G401.6 (cell line): ENCODE data around the gene IL17A.

ENCODE experiments used
- FAIRE-seq: peaks from 2 replicates; lab custom pipeline; 2012; peaks lifted over from hg19 to GRCh38; lab: Jason Lieb, UNC

IL17A gene

DNA sequence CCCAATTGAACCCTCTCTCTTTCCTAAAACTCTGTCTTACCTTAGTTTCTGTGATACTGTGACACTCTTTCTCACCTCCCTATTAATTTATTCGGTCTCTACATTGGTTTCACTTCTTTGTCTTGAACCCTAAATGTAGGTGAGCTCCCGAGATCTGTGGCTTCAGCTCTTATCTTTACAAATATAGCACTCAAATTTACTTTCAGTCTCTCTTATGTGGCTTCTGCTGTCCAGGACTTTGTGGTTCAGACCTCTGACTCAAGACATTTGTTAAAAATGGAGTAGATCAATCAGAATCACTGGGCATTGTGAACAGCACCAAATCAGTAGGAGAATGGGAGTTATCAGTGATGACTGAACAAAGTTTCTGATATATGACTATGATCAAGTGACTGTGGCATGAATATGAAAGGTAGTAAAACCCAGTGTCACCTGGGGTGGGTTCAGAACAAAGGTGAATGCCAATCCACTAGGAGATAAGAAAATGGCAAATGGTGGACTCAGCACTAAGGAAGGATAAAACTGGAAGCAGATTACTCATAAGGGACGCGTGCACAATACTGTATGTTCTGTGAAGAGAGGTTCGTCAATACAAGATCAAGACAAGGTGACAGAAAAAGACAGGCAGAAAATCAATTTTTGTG is 30.9 kb downstream of the IL17A start:
- no peak for FAIRE-seq

DNA sequence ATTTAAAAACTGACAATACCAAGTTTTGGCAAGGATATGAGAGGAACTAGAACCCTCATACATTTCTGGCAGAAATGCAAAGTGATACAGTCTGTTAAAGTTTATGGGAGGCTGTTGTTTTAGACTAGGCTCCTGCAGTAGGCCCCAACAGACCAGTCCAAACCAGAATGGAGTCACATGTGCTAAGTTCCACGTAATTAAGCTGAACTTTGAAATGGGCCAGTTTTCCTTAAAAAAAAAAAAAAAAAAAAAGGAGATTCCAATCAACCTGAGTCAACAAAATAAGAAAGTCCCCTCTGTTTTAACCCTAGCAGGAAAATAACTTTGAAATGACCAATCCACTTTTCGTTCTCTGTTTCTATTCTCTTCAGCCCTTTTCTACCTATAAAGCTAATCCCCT is 31.6 kb downstream of the IL17A start:
- no peak for FAIRE-seq

DNA sequence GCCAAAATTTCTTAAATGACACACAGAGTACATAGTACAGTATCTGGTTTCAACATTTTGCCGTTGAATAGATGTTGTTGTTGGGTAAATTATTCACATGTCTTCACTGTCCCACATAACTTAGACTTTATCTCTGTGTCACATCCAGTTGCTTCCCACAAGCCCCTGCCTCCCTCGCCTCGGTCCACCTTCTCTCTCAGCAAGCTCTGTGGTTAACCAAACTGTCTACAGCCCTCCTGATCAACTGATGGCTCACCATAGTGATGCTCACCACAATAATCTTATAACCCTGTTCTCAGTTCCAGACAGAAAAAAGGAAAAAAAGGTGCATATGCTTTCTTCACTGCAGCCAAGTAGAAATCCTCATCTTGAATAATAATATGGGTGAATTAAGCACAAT is 35.1 kb downstream of the IL17A start:
- no peak for FAIRE-seq

DNA sequence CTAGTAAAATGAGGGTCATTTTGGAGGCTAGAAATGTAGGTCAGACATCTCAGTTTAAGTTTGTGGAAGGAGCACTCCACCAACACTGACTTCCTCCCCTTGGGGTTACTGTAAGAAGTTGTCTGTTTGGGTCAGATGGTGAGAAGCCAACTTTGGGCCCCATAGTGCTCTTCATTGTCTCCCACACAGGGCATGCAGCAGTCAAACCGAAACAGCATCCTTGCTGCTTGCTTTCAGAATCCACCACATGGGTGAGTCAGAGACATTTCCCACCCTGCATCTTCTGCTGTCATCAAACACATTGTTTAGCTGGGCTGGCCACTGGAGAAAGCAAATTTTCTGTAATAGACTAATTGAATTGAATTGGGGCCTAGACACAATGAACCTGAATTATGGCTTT is 41.3 kb downstream of the IL17A start:
- FAIRE-seq, result no peak

DNA sequence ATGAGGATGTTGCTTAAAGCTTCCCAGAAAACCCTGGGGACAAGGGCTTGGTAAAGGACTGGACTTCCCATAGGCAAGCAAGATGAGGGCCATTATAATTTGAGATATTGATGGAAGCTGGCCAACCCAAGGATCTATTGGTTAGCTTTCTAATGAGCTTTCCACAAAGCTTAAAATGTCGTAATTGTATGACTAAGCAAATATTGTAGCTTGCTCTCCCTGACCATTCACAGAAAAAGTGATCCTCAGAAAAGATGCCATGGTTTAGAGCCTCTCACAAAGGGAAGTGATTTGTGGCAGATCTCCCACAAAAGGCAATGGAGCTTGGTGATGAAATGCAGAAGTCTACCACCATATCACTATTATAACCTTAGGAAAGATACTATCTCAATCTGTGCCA is 44.5 kb downstream of the IL17A start:
- no peak for FAIRE-seq

DNA sequence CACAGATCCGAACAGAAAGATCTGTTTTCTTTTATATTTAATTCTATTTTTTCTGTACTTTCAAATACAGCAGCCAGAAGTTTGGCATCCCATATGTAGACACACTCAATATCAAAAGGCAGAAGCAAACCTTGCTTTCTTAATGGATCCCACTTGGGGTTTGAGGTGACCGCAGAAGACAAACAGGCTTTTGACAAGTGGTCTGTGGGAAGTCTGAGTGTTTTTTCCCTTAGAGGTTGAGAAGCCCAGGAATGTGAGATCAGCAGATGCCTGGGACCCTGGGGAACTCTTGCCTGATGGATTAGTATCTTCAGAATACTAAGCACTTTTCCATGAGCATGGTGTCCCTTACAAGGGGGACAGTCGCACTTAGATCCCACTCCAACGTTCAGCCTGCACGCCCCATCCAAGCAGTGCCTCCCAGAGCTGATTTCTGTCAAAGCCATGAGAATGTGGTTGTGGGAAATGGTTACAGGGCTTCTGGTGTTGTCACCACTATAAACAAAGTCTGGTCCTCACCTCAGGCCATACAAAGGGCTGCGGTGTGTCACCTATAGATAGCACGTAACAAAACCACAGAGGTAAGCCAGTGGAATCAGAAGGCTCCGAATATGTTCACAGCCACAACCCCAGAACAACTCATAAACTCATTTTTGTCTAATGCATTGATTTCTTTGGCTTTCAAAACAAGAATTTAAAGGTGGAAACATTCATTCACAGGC is 45.4 kb downstream of the IL17A start:
- FAIRE-seq, result no peak

DNA sequence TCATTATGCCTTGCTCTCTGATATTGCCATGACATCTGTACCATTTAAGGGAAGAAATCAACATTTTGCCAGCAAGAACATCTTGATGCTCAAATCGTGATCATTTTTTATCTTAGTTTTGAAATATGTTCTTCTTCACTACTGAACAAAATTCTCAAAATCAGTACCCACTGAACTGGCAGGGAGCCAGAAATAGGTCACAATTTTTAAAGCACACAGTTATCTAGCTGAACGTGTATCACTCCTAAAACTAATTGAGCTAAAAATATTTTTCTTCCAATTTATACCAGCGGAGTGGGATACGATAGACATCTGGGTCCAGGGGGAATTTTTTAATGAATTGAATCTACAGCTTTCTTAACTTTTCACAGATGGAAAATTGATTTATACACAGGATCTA is 46.8 kb downstream of the IL17A start:
- FAIRE-seq, result no peak

DNA sequence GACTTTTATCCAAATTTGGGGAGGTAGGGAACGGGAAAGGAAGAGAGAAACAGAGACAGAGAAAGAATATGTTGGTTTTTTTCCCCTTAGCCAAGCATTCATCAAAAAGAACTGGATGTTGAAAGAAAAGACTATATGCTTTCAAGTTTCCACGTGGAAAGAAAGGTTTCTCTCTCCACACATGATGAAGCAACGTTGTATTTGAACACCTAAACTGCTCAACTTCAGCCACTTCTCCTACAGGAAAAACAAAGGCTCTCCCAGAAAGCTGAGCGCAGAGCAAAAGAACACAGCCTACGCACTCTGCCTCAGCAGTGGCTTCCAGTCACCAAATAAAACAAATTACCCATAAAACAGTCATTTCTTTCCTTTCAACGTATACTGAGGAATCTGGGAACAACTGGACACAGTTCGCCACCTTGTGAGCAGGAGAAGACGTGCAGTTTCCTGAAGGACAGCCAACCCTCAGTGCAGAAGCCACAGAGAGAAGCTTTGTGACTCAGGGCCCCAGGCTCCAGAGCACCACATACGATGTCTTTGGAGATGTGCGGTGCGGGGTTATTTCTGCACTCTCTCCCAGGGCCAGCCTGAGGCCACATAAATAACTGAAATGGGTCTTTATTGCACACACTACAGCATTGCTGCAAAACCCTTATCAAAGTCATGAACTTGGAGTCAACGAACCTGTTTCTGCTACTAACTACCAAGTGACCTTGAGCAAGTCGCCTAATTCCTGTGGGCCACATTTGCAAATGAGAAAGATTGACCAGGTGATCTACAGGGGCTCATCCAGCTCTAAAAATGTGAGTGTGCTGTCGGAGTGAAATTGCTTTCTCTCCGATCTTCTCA is 48.0 kb downstream of the IL17A start:
- no peak for FAIRE-seq
